ENCODE measurements around the gene ACKR2. TPM values are rescaled to one million over a fixed set of nuclear protein-coding genes. Genes with fewer than 3 reads are reported as not detected.

The ACKR2 gene
- polyA plus RNA-seq, 3 donors from 2014 or later, result 0.18 TPM; not detected in 2

- H3K4me1 Mint-ChIP-seq, result peaks cover 6 to 12% of the 10 kb centered on the region in 2 donors
- H3K27ac Mint-ChIP-seq, result no peak overlapping the region
- H3K4me3 Mint-ChIP-seq, result no peak overlapping the region
- no peak for DNase-seq
- H3K9me3 Mint-ChIP-seq, result no peaks in the 10 kb centered on the region
- H3K36me3 Mint-ChIP-seq, result no peaks in the 10 kb centered on the region
- peaks cover 0 to 5% (median 4%) of the 10 kb centered on the region in 3 donors for H3K27me3 Mint-ChIP-seq (ENCODE audit: low read depth in 3 of 3)
These were observed 19.9 kb downstream of the ACKR2 start for GRCh38 chr3:42829083-42829627.

GRCh38 chr3:42829628-42830436, 20.6 kb downstream of the ACKR2 start:
- Mint-ChIP-seq H3K27me3 (ENCODE audit: low read depth in 3 of 3) (peaks cover 0 to 5% (median 4%) of the 10 kb centered on the region in 3 donors), H3K4me1 (peaks cover 6 to 12% of the 10 kb centered on the region in 2 donors), H3K9me3 (no peaks in the 10 kb centered on the region), H3K27ac (no peak overlapping the region), H3K4me3 (no peak overlapping the region), H3K36me3 (no peaks in the 10 kb centered on the region)
- no peak for DNase-seq

GRCh38 chr3:42830437-42831320, 21.4 kb downstream of the ACKR2 start:
- Mint-ChIP-seq H3K4me1 (peaks cover 6 to 12% of the 10 kb centered on the region in 2 donors), H3K27me3 (ENCODE audit: low read depth in 3 of 3) (peaks cover 0 to 5% (median 4%) of the 10 kb centered on the region in 3 donors), H3K9me3 (no peaks in the 10 kb centered on the region), H3K36me3 (no peaks in the 10 kb centered on the region), H3K4me3 (no peak overlapping the region), H3K27ac (no peak overlapping the region)
- DNase-seq, result no peak

GRCh38 chr3:42831321-42831713, 22.1 kb downstream of the ACKR2 start:
- H3K4me3 Mint-ChIP-seq, result no peak overlapping the region
- H3K4me1 Mint-ChIP-seq, result peaks cover 6 to 12% of the 10 kb centered on the region in 2 donors
- H3K27ac Mint-ChIP-seq, result peak overlapping the region in 1 of 6 donors; percentile 14
- DNase-seq, result peak; percentile 74 to 76 (median 75)
- no peaks in the 10 kb centered on the region for H3K36me3 Mint-ChIP-seq
- peaks cover 0 to 5% (median 0%) of the 10 kb centered on the region in 3 donors for H3K27me3 Mint-ChIP-seq (ENCODE audit: low read depth in 3 of 3)
- no peaks in the 10 kb centered on the region for H3K9me3 Mint-ChIP-seq

GRCh38 chr3:42836150-42837123, 27.2 kb downstream of the ACKR2 start:
- Mint-ChIP-seq H3K4me1 (peaks cover 3 to 4% of the 10 kb centered on the region in 2 donors), H3K27ac (no peak overlapping the region), H3K4me3 (no peak overlapping the region), H3K27me3 (ENCODE audit: low read depth in 3 of 3) (peaks cover 0 to 5% (median 3%) of the 10 kb centered on the region in 3 donors), H3K9me3 (no peaks in the 10 kb centered on the region), H3K36me3 (no peaks in the 10 kb centered on the region)
- no peak for DNase-seq

- DNase-seq, result no peak
- Mint-ChIP-seq H3K9me3 (no peaks in the 10 kb centered on the region), H3K4me3 (no peak overlapping the region), H3K36me3 (no peaks in the 10 kb centered on the region), H3K27ac (no peak overlapping the region), H3K27me3 (ENCODE audit: low read depth in 3 of 3) (peaks cover 2 to 5% (median 3%) of the 10 kb centered on the region in 3 donors), H3K4me1 (no peaks in the 10 kb centered on the region)
These were observed 29.3 kb downstream of the ACKR2 start for GRCh38 chr3:42838571-42838970.

GRCh38 chr3:42839616-42840015, 30.4 kb downstream of the ACKR2 start:
- peak; percentile 30 to 44 (median 38) for DNase-seq
- peaks cover 2 to 5% (median 3%) of the 10 kb centered on the region in 3 donors for H3K27me3 Mint-ChIP-seq (ENCODE audit: low read depth in 3 of 3)
- no peaks in the 10 kb centered on the region for H3K9me3 Mint-ChIP-seq
- no peak overlapping the region for H3K27ac Mint-ChIP-seq
- H3K36me3 Mint-ChIP-seq, result no peaks in the 10 kb centered on the region
- no peak overlapping the region for H3K4me3 Mint-ChIP-seq
- no peaks in the 10 kb centered on the region for H3K4me1 Mint-ChIP-seq

- peak overlapping the region in 1 of 6 donors; percentile 47 for H3K27ac Mint-ChIP-seq
- H3K4me1 Mint-ChIP-seq, result peaks cover 2 to 6% of the 10 kb centered on the region in 2 donors
- peaks cover 2 to 3% (median 3%) of the 10 kb centered on the region in 3 donors for H3K27me3 Mint-ChIP-seq (ENCODE audit: low read depth in 3 of 3)
- H3K4me3 Mint-ChIP-seq, result no peak overlapping the region
- DNase-seq, result no peak
- H3K9me3 Mint-ChIP-seq, result no peaks in the 10 kb centered on the region
- H3K36me3 Mint-ChIP-seq, result no peaks in the 10 kb centered on the region
These were observed 32.1 kb downstream of the ACKR2 start for GRCh38 chr3:42841332-42841731.

GRCh38 chr3:42843713-42844411, 34.6 kb downstream of the ACKR2 start:
- H3K9me3 Mint-ChIP-seq, result no peaks in the 10 kb centered on the region
- H3K4me1 Mint-ChIP-seq, result peaks cover 20 to 28% of the 10 kb centered on the region in 2 donors
- peak overlapping the region in 5 of 6 donors; percentile 37 to 91 (median 52) for H3K27ac Mint-ChIP-seq
- no peaks in the 10 kb centered on the region for H3K36me3 Mint-ChIP-seq
- no peak overlapping the region for H3K4me3 Mint-ChIP-seq
- peaks cover 2 to 4% (median 3%) of the 10 kb centered on the region in 3 donors for H3K27me3 Mint-ChIP-seq (ENCODE audit: low read depth in 3 of 3)
- DNase-seq, result no peak

GRCh38 chr3:42844412-42844713, 35.1 kb downstream of the ACKR2 start:
- H3K27me3 Mint-ChIP-seq (ENCODE audit: low read depth in 3 of 3), result peaks cover 2 to 4% (median 2%) of the 10 kb centered on the region in 3 donors
- peak overlapping the region in 4 of 6 donors; percentile 42 to 91 (median 55) for H3K27ac Mint-ChIP-seq
- no peaks in the 10 kb centered on the region for H3K9me3 Mint-ChIP-seq
- H3K36me3 Mint-ChIP-seq, result no peaks in the 10 kb centered on the region
- DNase-seq, result no peak
- peaks cover 22 to 33% of the 10 kb centered on the region in 2 donors for H3K4me1 Mint-ChIP-seq
- H3K4me3 Mint-ChIP-seq, result no peak overlapping the region

- H3K27me3 Mint-ChIP-seq (ENCODE audit: low read depth in 3 of 3), result peaks cover 0 to 4% (median 0%) of the 10 kb centered on the region in 3 donors
- no peaks in the 10 kb centered on the region for H3K9me3 Mint-ChIP-seq
- H3K4me1 Mint-ChIP-seq, result peaks cover 22 to 34% of the 10 kb centered on the region in 2 donors
- H3K36me3 Mint-ChIP-seq, result no peaks in the 10 kb centered on the region
- H3K27ac Mint-ChIP-seq, result peak overlapping the region in 5 of 6 donors; percentile 23 to 70 (median 41)
- DNase-seq, result no peak
- no peak overlapping the region for H3K4me3 Mint-ChIP-seq
These were observed 35.6 kb downstream of the ACKR2 start for GRCh38 chr3:42844815-42845214.

- Mint-ChIP-seq H3K4me1 (peaks cover 22 to 34% of the 10 kb centered on the region in 2 donors), H3K36me3 (no peaks in the 10 kb centered on the region), H3K4me3 (peak overlapping the region; percentile 63 to 83 (median 78)), H3K27me3 (ENCODE audit: low read depth in 3 of 3) (peaks cover 0 to 2% (median 0%) of the 10 kb centered on the region in 3 donors), H3K9me3 (no peaks in the 10 kb centered on the region), H3K27ac (peak overlapping the region; percentile 81 to 95 (median 93))
- peak; percentile 62 to 66 (median 64) for DNase-seq
These were observed 37.7 kb downstream of the ACKR2 start for GRCh38 chr3:42846685-42847522.
